Fibroblast of upper back skin (primary cell): ENCODE data around the gene ABCB6.
"Not testable (repeated sequence)": the region's sequence is repeated elsewhere in the genome, so short reads cannot be mapped to it uniquely, and the experiment has no call there.

Source experiments
- DNase-seq: peaks from one replicate; pipeline ENCODE4 v3.0.0-alpha.2; 2013

The ABCB6 gene

GRCh38 chr2:219213026-219213415 lies 5.7 kb downstream of the ABCB6 start:
- no peak for DNase-seq

- no peak for DNase-seq
These were observed 7.8 kb downstream of the ABCB6 start for GRCh38 chr2:219210886-219211362.

- DNase-seq = no peak
These were observed 8.4 kb downstream of the ABCB6 start for GRCh38 chr2:219210196-219210885.

GRCh38 chr2:219209236-219210195 lies 9.2 kb downstream of the ABCB6 start:
- no peak for DNase-seq

GRCh38 chr2:219207884-219208740 lies 10.6 kb downstream of the ABCB6 start:
- peak; percentile 28 for DNase-seq

GRCh38 chr2:219207134-219207883 lies 11.4 kb downstream of the ABCB6 start:
- DNase-seq = no peak

GRCh38 chr2:219206328-219207133 lies 12.2 kb downstream of the ABCB6 start, which contains the start of gene ZFAND2B:
Gene ZFAND2B (plus strand): TSS chr2:219206782. CDS start chr2:219206988, 206 bp downstream.
- DNase-seq = peak; percentile 91

GRCh38 chr2:219205981-219206327 lies 12.8 kb downstream of the ABCB6 start:
- DNase-seq = no peak

- no peak for DNase-seq
These were observed 13.6 kb downstream of the ABCB6 start for GRCh38 chr2:219205165-219205538.

GRCh38 chr2:219204425-219205164 lies 14.2 kb downstream of the ABCB6 start:
- DNase-seq = no peak

GRCh38 chr2:219201331-219201730 lies 17.4 kb downstream of the ABCB6 start:
- not testable (repeated sequence) for DNase-seq

GRCh38 chr2:219200502-219201326 lies 18.0 kb downstream of the ABCB6 start:
- not testable (repeated sequence) for DNase-seq

- DNase-seq = no peak
These were observed 19.1 kb downstream of the ABCB6 start for GRCh38 chr2:219199470-219200211.

- no peak for DNase-seq
These were observed 19.8 kb downstream of the ABCB6 start for GRCh38 chr2:219198974-219199373.

GRCh38 chr2:219197388-219197787 lies 21.4 kb downstream of the ABCB6 start:
- DNase-seq = no peak

- DNase-seq = no peak
These were observed 31.9 kb downstream of the ABCB6 start for GRCh38 chr2:219186754-219187456.

- DNase-seq = no peak
These were observed 34.6 kb downstream of the ABCB6 start for GRCh38 chr2:219184121-219184520.

GRCh38 chr2:219183151-219183772 lies 35.5 kb downstream of the ABCB6 start:
- DNase-seq = no peak
